Epithelial cell of esophagus (primary cell): ENCODE results near the gene RILPL2.
"Not testable (repeated sequence)": the region's sequence is repeated elsewhere in the genome, so short reads cannot be mapped to it uniquely, and the experiment has no call there.

ENCODE experiments used
- DNase-seq: peaks from one replicate; pipeline ENCODE4 v3.0.0; 2010; ENCODE audit warnings: low read depth
- H3K4me3 ChIP-seq: 2 replicates; pipeline ENCODE4 v1.5.1; 2011; ENCODE audit warnings: mild to moderate bottlenecking, low read length, control low read depth
- TF ChIP-seq, protein P1 (sequence below): IDR thresholded peaks from 2 replicates; pipeline ENCODE4 v1.5.1; 2011; ENCODE audit warnings: low read depth, mild to moderate bottlenecking, low read length, control low read depth, inconsistent platforms; ENCODE audit not compliant: insufficient read depth; ENCODE audit errors: missing control alignments

RILPL2 gene

DNA sequence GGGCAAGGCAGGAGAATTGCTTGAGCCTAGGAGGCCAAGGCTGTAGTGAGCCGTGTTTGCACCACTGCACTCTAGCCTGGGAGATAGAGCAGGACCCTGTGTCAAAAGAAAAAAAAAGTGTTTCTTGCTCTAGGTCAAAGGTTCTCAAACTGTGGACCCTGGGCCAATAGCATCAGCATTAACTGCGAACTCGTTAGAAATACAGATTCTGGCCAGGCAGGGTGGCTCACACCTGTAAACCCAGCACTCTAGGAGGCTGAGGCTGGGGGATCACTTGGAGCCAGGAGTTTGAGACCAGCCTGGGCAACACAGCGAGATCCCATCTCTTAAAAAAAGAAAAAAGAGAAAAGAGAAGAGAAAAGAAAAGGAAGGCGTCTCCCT, 858 bp downstream of the RILPL2 start:
- TF ChIP-seq, protein P1, sequence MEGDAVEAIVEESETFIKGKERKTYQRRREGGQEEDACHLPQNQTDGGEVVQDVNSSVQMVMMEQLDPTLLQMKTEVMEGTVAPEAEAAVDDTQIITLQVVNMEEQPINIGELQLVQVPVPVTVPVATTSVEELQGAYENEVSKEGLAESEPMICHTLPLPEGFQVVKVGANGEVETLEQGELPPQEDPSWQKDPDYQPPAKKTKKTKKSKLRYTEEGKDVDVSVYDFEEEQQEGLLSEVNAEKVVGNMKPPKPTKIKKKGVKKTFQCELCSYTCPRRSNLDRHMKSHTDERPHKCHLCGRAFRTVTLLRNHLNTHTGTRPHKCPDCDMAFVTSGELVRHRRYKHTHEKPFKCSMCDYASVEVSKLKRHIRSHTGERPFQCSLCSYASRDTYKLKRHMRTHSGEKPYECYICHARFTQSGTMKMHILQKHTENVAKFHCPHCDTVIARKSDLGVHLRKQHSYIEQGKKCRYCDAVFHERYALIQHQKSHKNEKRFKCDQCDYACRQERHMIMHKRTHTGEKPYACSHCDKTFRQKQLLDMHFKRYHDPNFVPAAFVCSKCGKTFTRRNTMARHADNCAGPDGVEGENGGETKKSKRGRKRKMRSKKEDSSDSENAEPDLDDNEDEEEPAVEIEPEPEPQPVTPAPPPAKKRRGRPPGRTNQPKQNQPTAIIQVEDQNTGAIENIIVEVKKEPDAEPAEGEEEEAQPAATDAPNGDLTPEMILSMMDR, result no peak
- no peak for DNase-seq

DNA sequence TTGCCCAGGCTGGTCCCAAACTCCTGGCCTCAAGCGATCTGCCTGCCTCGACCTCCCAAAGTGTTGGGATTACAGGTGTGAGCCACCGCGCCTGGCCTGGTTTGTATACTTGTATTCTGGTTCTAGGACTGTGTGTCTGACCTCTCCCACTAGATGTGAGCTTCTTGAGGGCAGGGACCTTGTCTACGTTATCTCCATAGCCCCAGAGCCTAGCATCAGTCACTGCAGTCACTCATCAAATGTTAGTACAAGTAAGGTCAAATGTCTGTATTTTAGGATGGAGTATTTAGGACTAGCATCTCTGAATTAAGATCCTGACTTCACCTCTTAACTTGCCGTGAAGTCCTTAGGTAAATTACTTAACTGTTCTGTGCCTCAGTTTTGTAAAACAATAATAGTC, 2.9 kb downstream of the RILPL2 start:
- DNase-seq, result no peak
- TF ChIP-seq, protein P1, result no peak
- no peak overlapping the region for H3K4me3 ChIP-seq

More for the DNA sequence above, 858 bp downstream of the RILPL2 start:
- peak overlapping the region; percentile 81 for H3K4me3 ChIP-seq

DNA sequence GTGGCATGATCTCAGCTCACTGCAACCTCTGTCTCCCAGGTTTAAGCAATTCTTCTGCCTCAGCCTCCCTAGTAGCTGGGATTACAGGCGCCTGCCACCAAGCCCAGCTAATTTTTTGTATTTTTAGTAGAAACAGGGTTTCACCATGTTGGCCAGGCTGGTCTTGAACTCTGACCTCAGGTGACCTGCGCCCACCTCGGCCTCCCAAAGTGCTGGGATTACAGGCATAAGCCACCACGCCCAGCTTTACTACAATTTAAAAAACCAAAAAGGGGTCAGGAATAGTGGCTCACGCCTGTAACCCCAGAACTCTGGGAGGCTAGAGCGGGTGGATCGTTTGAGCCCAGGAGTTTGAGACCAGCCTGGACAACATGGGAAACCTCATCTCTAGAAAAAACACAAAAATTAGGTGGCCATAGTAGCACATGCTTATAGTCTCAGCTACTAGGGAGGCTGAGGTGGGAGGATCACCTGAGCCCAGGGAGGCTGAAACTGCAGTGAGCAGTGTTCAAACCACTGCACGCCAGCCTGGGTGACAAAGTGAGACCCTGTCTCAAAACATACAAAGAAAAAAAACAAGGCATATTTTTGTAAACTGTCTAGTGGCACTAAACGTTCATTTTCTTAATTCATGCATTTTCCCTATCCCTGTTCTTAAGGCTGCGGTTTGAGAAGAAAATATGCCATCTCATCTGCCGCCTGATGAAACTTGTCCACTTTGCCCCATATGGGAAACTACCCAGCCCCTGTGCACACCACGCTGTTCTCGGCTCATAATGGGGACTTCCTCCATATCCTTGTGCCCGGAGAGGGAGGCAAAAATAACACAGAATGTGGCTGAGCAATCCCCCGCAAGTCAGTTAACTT, 4.3 kb downstream of the RILPL2 start:
- peak; percentile 64 for DNase-seq
- not testable (repeated sequence) for H3K4me3 ChIP-seq

DNA sequence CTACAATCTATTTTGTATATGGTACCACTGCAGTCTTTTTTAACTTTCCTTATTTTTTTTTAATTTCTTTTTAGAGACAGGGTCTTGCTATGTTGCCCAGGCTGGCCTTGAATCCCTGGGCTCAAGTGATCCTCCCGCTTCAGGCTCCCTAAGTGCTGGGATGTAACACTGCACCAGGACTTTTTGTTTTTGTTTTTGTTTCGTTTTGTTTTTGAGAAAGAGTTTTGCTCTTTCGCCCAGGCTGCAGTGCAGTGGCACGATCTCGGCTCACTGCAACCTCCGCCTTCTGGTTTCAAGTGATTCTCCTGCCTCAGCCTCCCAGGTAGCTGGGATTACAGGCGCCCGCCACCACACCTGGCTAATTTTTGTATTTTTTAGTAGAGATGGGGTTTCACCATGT, 7.4 kb downstream of the RILPL2 start:
- not testable (repeated sequence) for DNase-seq, H3K4me3 ChIP-seq

DNA sequence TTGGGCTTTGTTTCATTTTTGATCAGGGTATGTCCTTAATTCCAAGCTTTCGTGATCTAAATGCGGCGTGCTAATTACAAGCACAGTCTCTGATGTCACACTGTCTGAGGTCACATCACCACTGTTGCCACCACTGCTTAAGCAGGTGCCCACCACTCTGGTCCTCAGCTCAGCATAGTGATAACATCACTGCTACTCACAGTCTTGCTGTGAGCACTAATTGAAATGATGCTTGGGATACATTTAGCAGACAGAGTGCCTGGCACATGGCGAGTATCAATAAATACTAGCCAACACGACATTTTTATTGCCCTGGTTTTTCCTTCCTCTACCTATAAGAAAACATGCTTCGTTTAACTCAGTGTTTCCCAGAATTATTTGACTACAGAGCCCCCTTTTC, 7.9 kb downstream of the RILPL2 start:
- no peak for DNase-seq
- TF ChIP-seq, protein P1, result no peak
- H3K4me3 ChIP-seq, result no peak overlapping the region

DNA sequence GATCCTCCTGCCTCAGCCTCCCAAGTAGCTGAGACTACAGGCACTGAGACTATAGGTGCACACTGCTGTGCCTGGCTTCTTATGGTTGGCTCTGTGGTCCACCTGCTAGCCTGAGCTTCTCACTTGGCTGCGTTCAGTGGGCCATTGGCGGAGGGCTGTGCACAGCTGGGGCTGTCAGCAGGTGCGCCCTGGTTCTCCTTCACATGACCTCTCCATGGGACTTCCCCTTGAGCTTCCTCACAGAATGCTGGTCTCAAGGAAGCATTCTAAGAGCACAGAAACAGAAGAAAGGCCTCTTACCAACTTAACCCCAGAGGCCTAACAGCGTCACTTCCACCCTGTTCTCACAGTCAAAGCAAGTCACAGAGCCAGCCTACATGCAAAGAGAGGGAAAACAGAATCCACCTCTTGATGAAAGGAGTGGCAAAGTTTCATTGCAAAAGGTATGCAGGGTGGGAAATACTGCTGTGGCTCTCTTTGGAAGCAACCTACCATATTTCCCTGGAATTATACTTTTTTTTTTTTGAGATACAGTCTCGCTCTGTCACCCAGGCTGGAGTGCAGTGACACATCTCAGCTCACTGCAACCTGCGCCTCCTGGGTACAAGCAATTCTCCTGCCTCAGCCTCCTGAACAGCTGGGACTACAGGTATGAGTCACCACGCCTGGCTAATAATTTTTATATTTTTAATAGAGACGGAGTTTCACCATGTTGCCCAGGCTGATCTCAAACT, 9.3 kb downstream of the RILPL2 start:
- TF ChIP-seq, protein P1, result no peak
- no peak for DNase-seq
- no peak overlapping the region for H3K4me3 ChIP-seq

DNA sequence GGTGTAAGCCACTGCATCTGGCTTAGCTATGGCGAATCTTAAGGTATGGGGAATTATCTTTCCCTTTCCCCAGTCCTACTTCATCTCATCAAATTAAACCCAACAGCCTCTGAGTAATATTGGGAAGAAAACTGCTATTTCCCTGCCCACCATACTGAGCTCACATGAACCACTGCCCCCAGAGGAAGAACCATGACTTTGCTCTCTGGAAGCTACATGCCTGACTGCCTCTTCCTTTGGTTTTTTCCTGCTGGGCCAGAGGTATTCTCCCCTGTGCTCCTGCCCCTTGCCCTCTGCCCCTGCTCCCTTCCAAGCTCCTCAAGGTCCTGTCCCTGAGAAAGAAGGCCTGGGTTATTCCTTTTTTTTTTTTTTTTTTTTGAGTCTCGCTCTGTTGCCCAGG, 15.2 kb downstream of the RILPL2 start:
- DNase-seq, result no peak
- H3K4me3 ChIP-seq, result no peak overlapping the region
- TF ChIP-seq, protein P1, result no peak

DNA sequence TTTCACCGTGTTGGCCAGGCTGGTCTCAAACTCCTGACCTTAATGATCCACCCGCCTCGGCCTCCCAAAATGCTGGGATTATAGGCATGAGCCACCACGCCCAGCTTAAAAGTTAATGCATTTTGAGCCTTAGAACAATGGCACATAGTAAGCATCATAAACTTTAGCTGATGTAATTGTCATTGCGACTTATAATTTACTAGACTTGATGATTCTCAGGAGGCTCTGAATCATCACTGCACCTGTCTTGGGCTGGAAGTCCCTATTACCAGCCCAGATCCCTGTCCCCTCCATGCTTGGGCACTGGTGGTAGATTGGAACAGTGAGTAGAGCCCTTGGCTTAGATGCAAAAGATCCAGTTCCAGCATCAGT, 26.5 kb downstream of the RILPL2 start:
- TF ChIP-seq, protein P1, result no peak
- no peak overlapping the region for H3K4me3 ChIP-seq

DNA sequence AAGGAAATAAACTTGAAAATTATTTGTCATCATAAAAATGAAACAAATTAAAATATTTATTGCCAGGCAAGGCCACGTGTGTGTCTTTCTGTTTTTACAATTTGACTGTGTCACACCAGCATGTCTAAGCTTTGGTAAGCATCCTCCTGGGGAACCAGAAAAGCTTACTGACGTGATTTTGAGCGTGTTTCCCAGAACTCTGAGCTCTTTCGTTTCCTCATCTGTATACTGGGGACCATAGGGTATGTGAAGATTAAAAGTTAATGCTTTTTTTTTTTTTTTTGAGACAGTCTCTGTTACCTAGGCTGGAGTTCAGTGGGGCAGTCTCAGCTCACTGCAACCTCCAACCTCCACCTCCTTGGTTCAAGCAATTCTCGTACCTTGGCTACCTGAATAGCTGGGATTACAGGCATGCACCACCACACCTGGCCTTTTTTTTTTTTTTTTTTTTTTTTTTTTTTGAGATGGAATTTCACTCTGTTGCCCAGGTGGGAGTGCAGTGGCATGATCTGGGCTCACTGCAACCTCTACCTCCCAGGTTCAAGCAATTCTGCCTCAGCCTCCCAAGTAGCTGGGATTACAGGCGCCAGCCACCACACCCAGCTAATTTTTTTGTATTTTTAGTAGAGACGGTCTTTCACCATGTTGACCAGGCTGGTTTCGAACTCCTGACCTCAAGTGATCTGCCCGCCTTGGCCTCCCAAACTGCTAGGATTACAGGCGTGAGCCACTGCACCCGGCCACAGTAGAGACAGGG, 27.0 kb downstream of the RILPL2 start:
- not testable (repeated sequence) for H3K4me3 ChIP-seq, DNase-seq

More for the DNA sequence above, 26.5 kb downstream of the RILPL2 start:
- no peak for DNase-seq

DNA sequence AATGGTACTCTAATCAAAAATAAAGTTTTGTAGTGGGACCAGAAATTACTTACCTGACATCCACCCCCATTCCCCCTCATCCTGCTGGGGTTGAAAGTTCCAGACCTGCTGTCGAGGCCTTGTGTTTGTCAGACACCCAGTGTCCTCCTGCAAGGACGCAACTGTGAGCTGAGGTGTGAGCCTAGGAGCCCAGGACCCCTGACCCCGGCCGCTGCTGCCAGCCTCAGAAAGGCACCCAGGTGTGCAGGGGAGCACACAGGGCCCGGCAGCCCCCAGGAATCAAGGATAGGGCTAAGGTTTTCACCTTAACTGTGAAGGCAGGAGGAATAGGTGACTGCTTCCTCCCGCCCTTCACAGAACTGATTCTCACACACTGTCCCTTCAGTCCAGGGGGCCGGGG, 27.9 kb downstream of the RILPL2 start:
- not testable (repeated sequence) for H3K4me3 ChIP-seq, DNase-seq

DNA sequence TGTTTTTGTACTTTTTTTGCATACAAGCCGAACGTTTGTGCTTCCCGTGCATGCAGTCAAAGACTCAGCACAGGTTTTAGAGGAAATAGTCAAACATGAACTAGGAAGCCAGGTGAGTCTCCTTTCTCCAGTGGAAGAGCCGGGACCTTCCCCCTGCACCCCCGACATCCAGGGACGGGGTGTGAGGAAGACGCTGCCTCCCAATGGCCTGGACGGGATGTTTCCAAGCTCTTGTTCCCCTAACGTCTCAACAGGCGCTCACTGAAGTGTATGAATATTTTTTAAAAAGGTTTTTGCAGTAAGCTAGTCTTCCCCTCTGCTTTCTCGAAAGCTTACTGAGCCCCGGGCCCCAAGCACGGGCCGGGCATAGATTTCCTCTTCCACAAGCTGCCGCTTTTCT, 28.6 kb downstream of the RILPL2 start:
- not testable (repeated sequence) for H3K4me3 ChIP-seq, DNase-seq
